DND-41 (cell line): ENCODE measurements around the gene TRIL.

ENCODE experiments used
- ATAC-seq: fragments of 200-7000 bp; cut with Tn5 transposase; 3 replicates; pipeline ENCODE4 v1.9.1; 2021; ENCODE audit warnings: low read depth; ENCODE audit not compliant: insufficient read depth
- DNase-seq: peaks from one replicate; pipeline ENCODE4 v3.0.0-alpha.2; 2020
- H2AFZ ChIP-seq: 2 replicates; pipeline ENCODE4 v1.6.0; 2012; ENCODE audit warnings: low read depth, low read length
- H3K27ac ChIP-seq: 2 replicates; pipeline ENCODE4 v1.5.1; 2012; ENCODE audit warnings: low read length, inconsistent platforms
- H3K27me3 ChIP-seq: fragments of 200-600 bp; sonication (generic); 2 replicates; pipeline ENCODE4 v1.6.0; 2012; ENCODE audit warnings: low read length, mild to moderate bottlenecking, inconsistent platforms; ENCODE audit not compliant: insufficient read depth, poor library complexity
- H3K36me3 ChIP-seq: 2 replicates; pipeline ENCODE4 v1.5.1; 2012; ENCODE audit warnings: low read length, inconsistent platforms; ENCODE audit not compliant: insufficient read depth
- H3K4me1 ChIP-seq: 2 replicates; pipeline ENCODE4 v1.5.1; 2012; ENCODE audit warnings: mild to moderate bottlenecking, low read length; ENCODE audit not compliant: insufficient read depth
- H3K4me2 ChIP-seq: 2 replicates; pipeline ENCODE4 v1.6.0; 2012; ENCODE audit warnings: mild to moderate bottlenecking, moderate library complexity, low read length, inconsistent platforms; ENCODE audit not compliant: insufficient read depth
- H3K4me3 ChIP-seq, 2 experiments: fragments of 200-600 bp in 1 of 2; shearing (Covaris generic) in 1 of 2; 2 replicates each; pipeline ENCODE4 v1.5.1; 2012 to 2016; ENCODE audit warnings: inconsistent platforms in 2 of 2, low read length in 2 of 2, mild to moderate bottlenecking in 2 of 2, low read depth in 1 of 2, moderate library complexity in 1 of 2
- H3K79me2 ChIP-seq: 2 replicates; pipeline ENCODE4 v1.6.0; 2012; ENCODE audit warnings: low read length, inconsistent platforms; ENCODE audit not compliant: insufficient read depth
- H3K9ac ChIP-seq: 2 replicates; pipeline ENCODE4 v1.6.0; 2012; ENCODE audit warnings: low read depth, mild to moderate bottlenecking, inconsistent platforms, low read length, moderate library complexity
- H3K9me3 ChIP-seq: 2 replicates; pipeline ENCODE4 v1.5.1; 2012; ENCODE audit warnings: low read length, moderate library complexity, mild to moderate bottlenecking, inconsistent platforms; ENCODE audit not compliant: insufficient read depth, severe bottlenecking
- H4K20me1 ChIP-seq: 2 replicates; pipeline ENCODE4 v1.6.0; 2012; ENCODE audit warnings: low read length; ENCODE audit not compliant: insufficient read depth
- EZH2 ChIP-seq: IDR thresholded peaks from 3 replicates; pipeline ENCODE4 v1.6.1; 2012; ENCODE audit warnings: borderline replicate concordance, low read depth, mild to moderate bottlenecking, moderate library complexity, low read length, inconsistent platforms; ENCODE audit not compliant: severe bottlenecking
- TF ChIP-seq, protein P1 (sequence below): IDR thresholded peaks from 2 replicates; pipeline ENCODE4 v1.5.1; 2012; ENCODE audit warnings: borderline replicate concordance, low read length, moderate library complexity, mild to moderate bottlenecking; ENCODE audit not compliant: poor library complexity, severe bottlenecking; ENCODE audit errors: extremely low read depth

The TRIL gene

DNA sequence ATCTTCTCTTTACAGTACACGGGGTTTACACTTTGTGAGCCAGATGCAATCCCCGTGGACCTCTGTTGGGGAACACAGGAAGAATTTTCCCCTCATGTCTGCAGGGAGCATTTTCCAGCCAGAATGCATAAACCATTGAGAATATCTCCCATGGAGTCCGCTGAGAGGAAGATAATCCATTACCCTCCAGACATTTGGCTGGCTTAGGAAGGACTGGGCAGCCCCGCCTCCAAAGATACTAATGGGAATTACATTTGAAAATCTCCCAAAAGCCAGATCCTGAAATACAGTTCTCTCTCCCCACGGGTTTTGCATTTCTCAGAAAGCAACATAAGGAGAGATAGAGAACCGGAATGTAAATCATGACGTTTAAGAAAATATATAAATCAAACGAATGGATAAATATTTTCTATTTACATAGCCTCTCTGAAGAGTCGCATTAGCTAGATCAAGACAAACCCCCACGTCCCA, 53.5 kb downstream of the TRIL start:
- no peak overlapping the region for H3K4me2 ChIP-seq

DNA sequence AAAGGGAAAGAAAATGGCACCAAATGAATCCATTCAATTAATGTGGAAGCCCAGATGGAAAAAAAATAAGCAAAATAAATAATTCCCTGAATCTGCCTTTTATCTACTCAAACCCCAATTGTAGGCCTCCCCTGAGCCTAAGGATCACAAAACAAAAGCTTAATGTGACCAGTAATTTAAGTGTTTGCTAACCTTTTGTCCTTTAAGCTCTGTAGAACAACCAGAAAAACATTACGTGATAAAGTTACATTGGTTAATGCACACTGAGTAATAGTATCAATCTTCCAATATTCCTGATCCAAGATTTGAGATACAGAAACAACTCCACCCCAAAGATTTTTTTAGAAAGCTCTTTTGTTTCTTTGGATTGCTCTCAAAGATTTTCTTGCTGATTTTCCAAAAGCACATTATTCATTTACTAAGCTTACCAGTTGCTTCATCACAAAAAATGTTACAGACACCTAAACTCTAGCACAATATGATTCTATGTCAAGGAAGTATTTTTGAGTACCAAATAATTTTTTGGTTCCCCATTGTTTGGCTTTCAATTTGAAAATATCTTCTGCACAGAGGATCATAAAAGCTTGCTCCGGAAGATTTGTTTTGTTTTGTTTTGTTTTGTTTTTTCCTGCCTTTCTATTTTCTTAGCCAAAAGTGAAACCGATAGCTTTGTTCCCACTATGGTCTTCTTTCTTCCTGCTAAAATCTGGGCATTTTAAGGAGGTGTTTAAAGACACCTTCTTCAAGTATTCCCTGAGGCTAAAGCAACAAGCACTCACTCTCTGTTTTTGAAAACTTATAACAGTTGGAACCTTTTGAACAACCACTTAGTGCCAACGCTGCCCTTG, 54.2 kb downstream of the TRIL start:
- no peak for DNase-seq
- H3K9ac ChIP-seq: no peak overlapping the region
- no peak overlapping the region for H3K27ac ChIP-seq
- no peak overlapping the region for H3K4me3 ChIP-seq
- H3K79me2 ChIP-seq: no peaks in the 10 kb centered on the region
- no peaks in the 10 kb centered on the region for H3K4me1 ChIP-seq
- H3K36me3 ChIP-seq: no peaks in the 10 kb centered on the region
- no peak overlapping the region for H2AFZ ChIP-seq
- no peaks in the 10 kb centered on the region for H3K9me3 ChIP-seq
- TF ChIP-seq, protein P1, sequence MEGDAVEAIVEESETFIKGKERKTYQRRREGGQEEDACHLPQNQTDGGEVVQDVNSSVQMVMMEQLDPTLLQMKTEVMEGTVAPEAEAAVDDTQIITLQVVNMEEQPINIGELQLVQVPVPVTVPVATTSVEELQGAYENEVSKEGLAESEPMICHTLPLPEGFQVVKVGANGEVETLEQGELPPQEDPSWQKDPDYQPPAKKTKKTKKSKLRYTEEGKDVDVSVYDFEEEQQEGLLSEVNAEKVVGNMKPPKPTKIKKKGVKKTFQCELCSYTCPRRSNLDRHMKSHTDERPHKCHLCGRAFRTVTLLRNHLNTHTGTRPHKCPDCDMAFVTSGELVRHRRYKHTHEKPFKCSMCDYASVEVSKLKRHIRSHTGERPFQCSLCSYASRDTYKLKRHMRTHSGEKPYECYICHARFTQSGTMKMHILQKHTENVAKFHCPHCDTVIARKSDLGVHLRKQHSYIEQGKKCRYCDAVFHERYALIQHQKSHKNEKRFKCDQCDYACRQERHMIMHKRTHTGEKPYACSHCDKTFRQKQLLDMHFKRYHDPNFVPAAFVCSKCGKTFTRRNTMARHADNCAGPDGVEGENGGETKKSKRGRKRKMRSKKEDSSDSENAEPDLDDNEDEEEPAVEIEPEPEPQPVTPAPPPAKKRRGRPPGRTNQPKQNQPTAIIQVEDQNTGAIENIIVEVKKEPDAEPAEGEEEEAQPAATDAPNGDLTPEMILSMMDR: no peak
- TF ChIP-seq EZH2: no peak
- peaks cover 5% of the 10 kb centered on the region for H3K27me3 ChIP-seq
- no peaks in the 10 kb centered on the region for H4K20me1 ChIP-seq
- ATAC-seq: no peak
- no peak overlapping the region for H3K4me2 ChIP-seq

More for the DNA sequence above, 53.5 kb downstream of the TRIL start:
- Histone ChIP-seq H3K79me2 (no peaks in the 10 kb centered on the region), H3K27ac (no peak overlapping the region), H4K20me1 (no peaks in the 10 kb centered on the region), H2AFZ (no peak overlapping the region), H3K9me3 (no peaks in the 10 kb centered on the region), H3K4me1 (no peaks in the 10 kb centered on the region), H3K9ac (no peak overlapping the region), H3K36me3 (no peaks in the 10 kb centered on the region), H3K4me3 (no peak overlapping the region), H3K27me3 (peaks cover 5% of the 10 kb centered on the region)
- no peak for DNase-seq
- TF ChIP-seq, protein P1: no peak
- no peak for TF ChIP-seq EZH2
- ATAC-seq: no peak
